GM19025 (cell line): Measurements from ENCODE around the gene EPX.
A peak's percentile ranks its signal among the peaks of the same experiment; 100 is the strongest.

Experiments
- ATAC-seq: cut with Tn5 transposase; IDR thresholded peaks from one replicate; pipeline ENCODE4 v1.9.1; 2021; ENCODE audit warnings: mild to moderate bottlenecking, low read depth, moderate library complexity; ENCODE audit not compliant: unreplicated experiment

The EPX gene

DNA sequence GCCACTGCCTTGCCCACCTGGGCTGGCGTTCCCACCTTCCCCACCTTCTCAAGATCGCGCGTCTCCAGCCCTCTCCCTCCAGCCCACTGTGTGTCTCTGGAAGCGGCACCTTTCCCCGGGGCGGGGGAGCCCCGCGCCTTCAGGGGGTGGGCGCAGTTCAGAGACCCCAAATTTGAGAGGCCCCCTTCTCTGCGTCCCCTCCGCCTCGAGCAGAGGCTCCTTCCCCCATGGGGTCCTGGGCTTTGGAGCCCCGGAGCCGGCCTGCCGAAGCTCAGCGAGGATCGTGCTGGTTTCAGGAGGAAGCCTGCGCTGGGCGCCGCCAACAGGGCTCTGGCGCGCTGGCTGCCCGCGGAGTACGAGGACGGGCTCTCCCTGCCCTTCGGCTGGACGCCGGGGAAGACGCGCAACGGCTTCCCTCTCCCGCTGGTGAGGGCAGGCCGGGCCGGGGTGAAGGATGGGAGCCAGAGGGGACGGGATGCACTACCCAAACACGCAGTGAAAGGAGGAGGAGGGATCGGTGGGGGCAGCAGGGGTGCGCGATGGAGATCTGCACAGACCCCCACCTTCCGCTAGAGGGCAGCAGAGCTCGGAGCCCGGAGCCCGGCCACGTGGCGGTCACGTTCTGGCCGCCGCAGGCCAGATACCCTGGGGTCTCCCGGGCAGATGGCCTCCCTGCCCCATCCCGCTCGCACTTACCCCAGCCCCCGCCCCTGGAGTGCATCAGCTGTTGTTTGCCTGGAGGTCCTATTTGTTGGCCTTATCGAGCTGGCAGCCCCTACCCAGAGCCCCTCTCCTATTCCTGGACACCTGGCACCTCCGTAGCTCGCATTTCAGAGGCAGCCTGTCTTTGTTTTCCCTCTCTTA is 57.0 kb downstream of the EPX start:
- peak; percentile 69 for ATAC-seq

DNA sequence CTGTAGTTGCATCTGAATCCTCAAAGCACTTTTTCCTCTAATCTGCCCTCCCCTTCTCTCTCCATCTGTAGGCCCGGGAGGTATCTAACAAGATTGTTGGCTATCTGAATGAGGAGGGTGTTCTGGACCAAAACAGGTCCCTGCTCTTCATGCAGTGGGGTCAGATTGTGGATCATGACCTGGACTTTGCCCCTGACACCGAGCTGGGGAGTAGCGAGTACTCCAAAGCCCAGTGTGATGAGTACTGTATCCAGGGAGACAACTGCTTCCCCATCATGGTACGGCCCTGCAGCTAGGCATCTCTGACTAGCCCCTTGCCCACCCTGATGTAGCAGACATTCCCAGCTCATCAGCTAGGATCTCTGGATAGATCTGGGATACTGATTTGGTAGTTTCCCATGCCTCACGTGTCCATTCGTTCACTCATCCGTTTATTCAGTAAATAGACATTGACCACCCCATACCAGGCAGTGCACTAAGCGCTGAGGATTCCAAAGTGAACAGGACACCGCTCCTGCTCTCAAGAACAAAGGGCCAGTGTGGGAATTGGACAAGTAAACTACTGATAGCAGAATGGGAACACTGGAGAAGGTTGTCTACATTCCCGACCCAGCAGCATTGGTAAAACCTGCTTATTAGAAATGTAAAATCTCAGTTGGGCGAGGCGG is 58.0 kb downstream of the EPX start:
- no peak for ATAC-seq

DNA sequence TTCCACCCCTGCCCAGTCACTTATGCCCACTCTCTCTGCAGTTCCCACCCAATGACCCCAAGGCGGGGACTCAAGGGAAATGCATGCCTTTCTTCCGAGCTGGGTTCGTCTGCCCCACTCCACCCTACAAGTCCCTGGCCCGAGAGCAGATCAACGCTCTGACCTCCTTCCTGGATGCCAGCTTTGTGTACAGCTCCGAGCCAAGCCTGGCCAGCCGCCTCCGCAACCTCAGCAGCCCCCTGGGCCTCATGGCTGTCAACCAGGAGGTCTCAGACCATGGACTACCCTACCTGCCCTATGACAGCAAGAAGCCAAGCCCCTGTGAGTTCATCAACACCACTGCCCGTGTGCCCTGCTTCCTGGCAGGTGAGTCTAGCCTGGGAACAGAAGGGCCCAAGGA is 59.6 kb downstream of the EPX start:
- ATAC-seq = no peak

DNA sequence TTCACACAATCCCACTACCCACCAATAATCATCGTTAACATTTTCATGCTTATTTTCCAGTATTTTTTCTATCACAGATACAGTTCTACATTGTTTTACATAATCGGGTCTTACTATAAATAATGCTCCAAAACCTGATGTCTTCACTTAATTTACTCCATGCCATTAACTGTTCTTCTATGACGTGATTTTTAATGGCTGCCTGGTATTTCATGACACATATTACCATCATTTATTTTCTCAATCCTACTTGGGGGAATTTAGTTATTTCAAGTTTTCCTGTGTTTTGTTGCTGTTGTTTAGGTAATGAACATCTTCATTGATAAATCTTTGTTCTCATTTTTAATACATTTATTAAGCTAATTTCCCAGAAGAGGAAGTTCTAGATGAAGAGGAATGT is 60.6 kb downstream of the EPX start:
- no peak for ATAC-seq
